ENCODE data around the gene GEMIN4.
"Not testable (repeated sequence)": the region's sequence is repeated elsewhere in the genome, so short reads cannot be mapped to it uniquely, and the experiment has no call there.

The GEMIN4 gene

DNA sequence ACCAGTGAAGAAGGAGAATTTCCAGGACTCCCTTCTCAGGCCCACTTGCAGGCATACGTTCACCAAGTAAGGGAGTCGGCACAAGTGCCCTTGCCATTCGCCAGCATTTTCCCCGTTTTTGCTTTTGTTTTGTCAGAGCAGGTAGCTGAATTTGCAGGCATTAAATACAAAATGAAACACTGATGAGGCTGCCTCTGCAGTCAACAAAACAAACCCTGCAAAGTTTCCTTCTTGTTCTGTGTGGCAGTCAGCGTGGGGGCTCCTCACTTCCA lies 22.2 kb upstream of the GEMIN4 start:
- DNase-seq, result no peak

DNA sequence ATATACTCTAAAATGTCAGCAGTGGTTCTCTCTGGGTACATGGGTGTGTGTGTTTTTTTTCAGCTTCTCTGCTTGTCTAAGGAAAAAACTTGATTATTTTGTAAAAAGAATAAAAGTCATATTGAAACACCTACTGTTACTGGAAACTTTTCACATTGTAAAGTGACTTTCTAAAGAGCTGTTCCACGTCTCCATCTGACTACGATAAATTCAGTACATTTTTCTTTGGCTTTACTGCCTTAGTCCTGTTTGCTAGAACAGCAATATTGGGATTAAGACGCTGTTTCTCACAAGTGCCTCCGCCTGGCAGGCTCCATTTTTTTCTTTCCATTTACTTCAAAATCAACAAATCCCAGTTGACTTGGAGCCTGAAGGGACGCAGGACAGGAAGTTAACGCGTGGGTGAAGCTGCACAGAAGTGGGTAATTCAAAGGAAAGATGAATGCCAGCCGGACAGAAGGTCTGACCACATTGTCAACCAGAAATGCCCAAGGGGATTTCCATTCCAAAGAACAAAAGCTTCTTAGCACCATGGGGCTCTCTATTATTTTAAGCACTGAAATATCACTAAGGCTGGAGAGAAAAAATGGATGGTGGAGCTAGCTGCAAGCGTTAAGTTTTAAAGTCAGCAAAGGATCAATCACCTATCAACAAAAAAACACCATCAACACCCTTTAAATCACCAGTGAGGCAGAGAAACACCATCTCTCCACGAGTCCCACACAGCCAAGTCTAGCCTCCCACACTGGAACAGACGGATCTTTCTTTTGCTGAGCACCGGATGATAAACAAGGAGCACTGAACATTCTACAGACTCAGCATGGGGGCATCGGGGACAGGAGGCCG lies 21.6 kb upstream of the GEMIN4 start:
- DNase-seq, result peak; percentile 18 to 34

GRCh38 chr17:773016-773415 lies 21.0 kb upstream of the GEMIN4 start:
- no peak for DNase-seq

DNA sequence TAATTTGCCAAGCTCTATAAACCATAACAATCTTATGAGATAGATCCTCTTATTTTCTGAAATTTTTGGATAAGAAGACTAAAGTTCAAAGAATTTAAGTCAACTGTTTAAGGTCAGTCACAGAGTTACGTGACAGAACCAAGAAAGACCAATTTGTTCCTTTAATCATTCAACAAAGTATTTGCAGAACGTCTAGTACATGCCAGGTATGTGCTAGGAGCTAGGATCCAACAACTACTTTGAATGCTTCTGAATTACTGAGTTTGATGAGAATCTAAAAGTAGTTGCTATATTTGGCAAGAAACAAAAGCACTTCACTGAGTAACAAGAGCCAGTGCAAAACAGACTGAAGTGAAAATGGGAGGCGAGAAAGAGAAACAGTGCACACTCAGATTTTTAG lies 15.0 kb upstream of the GEMIN4 start:
- no peak for DNase-seq

DNA sequence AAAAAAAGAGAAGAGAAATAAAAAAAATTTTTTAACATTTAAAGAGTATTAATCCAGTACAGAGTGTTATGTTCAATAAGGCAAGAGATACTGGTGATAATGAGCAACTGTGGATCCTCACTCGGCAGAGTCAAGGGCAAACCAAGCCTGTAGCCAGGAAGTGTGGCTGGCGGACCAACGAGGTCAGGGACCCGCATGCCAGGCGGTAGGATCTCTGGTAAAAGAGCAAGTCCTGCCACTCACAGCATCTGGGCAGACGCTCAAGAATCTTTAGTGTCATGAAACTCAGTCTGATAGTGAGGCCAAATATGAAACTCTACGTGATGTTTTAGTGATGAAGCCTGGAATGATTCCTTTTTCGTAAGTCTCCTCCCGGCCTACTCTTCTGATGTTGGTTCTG lies 8.3 kb upstream of the GEMIN4 start:
- no peak for DNase-seq

- no peak for DNase-seq
Observed at GRCh38 chr17:759964-760363, 7.9 kb upstream of the GEMIN4 start.

DNA sequence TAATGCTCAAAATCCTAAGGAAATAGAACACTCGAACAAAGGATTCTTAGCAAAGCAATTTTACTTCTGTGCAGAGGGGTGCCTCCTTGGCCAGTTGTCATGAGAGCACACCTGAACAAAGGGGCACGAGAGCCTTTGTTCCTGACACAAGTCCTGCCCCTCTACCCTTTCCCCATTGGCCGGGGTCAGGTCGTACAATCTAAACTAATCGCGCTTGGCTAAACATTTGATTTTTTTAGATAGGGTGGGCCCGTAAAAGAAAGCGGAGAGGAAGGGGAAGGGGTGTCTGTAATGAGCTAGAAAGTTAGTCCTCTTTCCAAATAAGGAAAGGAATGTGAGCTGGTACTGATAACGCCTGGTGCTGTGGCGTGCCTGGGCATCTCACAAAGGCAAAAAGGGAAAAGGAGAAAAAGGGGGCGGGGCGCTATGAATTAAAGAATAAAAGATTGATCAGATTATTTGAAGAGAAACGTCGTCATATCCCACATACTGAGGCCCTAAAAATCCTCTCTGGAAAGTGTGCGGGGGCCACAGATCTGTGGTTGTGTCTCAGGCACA lies 4.0 kb upstream of the GEMIN4 start:
- DNase-seq, result not testable (repeated sequence)

GRCh38 chr17:755319-755961 lies 3.4 kb upstream of the GEMIN4 start:
- not testable (repeated sequence) for DNase-seq

DNA sequence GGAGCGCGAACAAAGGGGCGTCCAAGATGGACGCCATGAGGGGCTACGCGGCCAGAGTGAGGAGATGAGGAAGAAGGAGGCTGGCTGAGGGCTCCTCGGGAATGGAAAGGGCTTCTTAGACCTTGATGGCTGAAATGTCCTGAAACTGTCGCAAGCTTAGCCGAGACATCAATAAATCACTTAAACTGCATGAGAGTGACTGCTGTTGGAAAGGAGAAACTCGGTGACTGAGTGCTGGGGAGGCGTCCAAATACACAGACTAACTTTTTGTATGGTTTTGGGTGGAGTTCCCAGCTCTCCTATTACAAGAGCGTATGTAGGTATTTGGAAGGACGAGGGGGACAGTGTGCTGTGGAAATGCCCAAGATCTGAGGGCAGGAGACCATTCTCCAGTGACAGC lies 1.4 kb upstream of the GEMIN4 start:
- no peak for DNase-seq

DNA sequence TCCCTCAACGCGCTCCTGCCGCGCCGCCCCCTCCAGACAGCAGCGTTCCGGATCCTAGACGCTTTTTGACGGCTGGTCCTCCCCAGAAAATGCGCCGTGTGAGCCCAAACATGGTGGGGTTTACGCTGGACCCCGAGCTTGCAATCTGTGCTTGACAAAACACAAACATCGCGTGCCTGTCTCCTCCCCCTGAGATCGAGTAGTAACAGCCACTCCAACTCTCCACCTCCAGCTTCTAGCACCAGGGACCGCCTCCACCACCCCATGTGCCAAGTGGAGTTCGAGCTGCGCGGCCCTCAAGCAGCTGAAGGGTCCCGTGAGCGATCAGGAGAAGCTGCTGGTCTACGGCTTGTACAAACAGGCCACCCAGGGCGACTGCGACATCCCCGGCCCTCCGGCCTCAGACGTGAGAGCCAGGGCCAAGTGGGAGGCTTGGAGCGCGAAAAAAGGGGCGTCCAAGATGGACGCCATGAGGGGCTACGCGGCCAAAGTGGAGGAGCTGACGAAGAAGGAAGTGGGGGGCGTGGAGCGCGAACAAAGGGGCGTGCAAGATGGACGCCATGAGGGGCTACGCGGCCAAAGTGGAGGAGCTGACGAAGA lies 656 bp upstream of the GEMIN4 start:
- DNase-seq, result peak in 1 of 2 experiments; percentile 42

DNA sequence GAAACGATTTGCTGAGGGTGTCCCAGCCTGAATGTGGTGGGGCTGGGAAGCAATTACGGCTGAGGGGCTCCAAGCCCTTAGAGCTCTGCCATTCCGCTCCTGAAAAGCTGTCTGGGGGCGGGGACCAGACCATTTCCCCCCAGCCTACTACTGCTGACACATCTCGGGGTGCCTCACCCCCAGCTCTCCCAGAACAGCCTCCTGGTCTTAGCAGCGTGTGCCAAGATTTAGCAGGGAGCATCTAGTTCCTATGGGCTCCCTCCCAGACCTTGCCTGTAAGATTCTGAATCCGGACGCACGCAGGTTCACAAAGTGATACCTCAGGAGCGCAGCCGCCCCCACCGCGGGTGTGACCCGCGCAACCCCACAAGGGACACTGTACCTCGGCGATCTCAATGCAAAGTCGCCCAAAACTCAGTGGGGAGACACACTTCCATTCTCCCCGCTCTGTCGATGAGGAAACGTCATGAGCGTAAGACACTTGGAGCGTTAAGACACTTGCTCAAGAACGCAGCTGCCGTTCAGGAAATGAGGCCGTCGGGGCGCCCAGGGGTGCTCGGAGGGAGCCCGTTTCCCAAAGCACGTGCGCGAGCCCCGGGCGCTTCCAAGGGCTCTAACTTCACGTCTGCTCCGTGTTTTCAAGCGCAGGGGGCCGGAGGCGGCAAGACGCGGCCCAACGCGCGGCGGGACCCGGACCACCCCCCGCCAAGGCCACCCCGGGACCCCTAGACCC lies 629 bp downstream of the GEMIN4 start:
- peak; percentile 54 to 65 for DNase-seq

DNA sequence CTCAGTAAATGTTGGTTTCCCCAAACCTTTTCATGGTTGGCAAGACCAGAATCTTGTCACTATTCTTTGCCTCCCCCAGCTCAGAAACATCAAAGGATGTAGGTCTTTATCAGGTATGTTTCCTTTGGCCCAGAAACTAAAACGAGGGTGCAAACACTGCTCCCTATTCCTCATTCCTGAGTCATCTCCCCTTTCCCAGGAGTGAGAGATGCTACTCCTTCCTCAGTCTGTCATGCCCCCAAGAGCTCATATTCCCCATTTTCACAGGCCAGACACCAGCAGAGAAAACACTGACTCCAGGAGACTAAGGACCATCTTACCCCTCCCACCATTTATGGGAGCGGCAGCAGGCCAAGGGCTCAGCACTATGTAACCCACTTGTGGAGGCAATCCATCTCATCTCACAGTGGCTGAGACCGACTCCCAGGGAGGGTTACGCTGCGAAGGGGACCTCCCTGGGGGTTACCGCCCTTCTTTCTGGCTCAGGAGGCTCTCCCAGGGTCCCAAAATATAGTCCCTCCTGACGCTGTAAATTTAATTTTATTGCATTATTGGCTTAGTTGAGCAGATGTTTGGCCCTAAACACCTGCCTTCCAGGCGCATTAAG lies 1.5 kb downstream of the GEMIN4 start:
- DNase-seq, result no peak

DNA sequence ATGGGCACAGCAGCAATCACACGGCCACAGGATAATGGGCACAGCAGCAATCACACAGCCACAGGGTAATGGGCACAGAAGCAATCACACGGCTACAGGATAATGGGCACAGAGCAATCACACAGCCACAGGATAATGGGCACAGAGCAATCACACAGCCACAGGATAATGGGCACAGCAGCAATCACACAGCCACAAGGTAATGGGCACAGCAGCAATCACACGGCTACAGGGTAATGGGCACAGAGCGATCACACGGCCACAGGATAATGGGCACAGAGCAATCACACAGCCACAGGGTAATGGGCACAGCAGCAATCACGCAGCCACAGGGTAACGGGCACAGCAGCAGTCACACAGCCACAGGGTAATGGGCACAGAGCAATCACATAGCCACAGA lies 2.7 kb downstream of the GEMIN4 start:
- DNase-seq, result not testable (repeated sequence)

- DNase-seq, result not testable (repeated sequence)
Observed at GRCh38 chr17:748604-749003, 3.5 kb downstream of the GEMIN4 start.

DNA sequence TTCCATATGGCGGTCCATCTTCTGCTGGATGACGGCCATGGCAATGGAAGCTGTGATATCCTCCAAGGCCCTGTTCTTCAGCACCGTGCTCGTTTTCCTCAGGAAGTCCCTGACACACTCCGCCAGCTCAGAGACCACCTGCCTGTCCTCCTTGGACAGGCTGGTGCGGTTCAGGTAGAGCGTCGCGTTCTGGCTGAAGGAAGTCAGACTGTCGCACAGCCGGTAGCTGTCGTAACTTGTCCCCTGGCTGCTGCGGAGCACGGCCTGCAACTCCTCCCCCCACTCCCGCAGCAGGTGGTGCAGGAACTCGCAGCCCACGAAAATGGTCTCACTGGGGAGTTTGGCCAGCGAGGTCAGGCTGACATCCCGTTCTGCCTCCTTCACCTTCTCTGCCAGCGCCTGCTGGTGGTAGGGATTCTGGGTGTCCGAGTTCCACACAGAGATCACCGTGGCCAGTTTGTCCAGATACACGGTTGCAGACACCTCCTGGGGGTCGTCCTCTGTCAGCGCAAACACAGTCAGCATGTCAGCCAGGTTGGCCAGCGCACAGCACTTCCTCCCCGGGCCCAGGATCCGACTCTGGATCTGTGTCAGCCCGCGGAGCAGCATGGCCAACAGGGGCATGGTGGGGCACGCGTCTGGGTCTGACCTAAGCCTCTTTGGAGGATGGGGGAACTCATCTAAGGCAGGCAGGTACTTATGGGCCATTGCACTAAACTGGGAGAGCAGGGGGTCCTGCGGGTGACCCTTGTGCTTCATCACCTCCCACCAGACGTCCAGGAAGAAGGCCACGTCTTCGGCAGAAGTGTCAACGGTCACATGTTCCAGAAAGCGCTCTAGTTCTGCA lies 5.1 kb downstream of the GEMIN4 start:
- DNase-seq, result no peak

DNA sequence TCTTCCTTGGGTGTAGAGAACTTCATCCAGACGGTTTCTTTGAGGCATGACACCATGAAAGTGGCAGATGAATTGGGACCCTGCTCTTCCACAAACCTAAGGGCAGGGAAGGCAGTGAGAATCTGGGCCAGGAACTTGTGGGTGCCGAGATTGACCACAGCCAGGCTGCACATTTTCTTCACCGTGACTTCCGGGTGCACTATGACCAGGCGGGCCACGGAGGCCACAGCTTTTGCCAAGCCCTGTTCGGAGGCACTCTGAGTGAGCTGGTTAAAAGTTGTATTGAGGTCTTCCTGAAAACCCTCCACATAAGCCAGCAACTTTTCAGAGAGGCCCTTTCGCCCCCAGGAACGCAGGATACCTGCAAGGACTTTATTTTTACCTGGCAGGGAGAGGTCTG lies 5.9 kb downstream of the GEMIN4 start:
- no peak for DNase-seq

- no peak for DNase-seq
Observed at GRCh38 chr17:745406-745805, 6.7 kb downstream of the GEMIN4 start.

DNA sequence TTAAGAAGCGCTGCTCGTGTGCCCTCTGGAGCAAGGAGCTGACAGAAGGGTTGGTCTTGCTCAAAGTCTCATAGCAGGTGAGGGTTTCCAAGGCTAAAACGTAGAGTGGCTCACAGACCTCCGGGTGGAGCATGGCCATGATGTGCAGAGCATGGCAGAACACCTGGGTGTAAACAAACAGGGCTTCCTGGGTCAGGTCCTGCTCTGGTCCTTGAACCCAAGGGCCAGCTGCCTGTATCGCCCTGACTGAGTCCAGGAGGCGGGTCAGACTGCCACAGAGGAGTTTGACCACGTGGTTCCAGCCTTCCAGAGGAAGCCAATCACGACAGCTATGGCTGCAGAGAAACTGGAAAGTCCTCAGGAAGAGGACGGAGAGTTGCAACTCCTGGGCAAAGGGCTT lies 7.1 kb downstream of the GEMIN4 start:
- DNase-seq, result no peak

GRCh38 chr17:743139-743538 lies 8.9 kb downstream of the GEMIN4 start:
- DNase-seq, result no peak

GRCh38 chr17:742147-742793 lies 9.8 kb downstream of the GEMIN4 start:
- no peak for DNase-seq

Data from activated CD4-positive, alpha-beta T cell treated with anti-CD3 and anti-CD28 coated beads, Interleukin-2, amount 50 U/mL, for 48 hours (primary cell).